A549 (cell line): Measurements from ENCODE around the gene TPBG. TPM values are rescaled to one million over a fixed set of nuclear protein-coding genes. Genes with fewer than 3 reads are reported as not detected.

Experiments
- ATAC-seq, 2 experiments: fragments of 200-7000 bp in 1 of 2; fragments of >200 bp in 1 of 2; cut with Nextera tagmentation in 1 of 2; cut with Tn5 transposase in 1 of 2; 3 replicates each; pipeline versions ENCODE4 v1.8.0 to v1.9.1; 2018 to 2020; ENCODE audit warnings: mild to moderate bottlenecking in 1 of 2, moderate library complexity in 1 of 2
- CTCF ChIA-PET: fragments of 300-600 bp; sonication (Branson Sonifier 250); formaldehyde crosslinking; extraction: SDS; loops from one replicate; lab custom pipeline; 2021; ENCODE audit warnings: antibody characterized with exemption, inconsistent platforms; lab: Yijun Ruan, JAX
- POLR2A ChIA-PET: fragments of 350-600 bp; formaldehyde crosslinking; extraction: SDS; loops from one replicate; lab custom pipeline; 2021; ENCODE audit warnings: antibody characterized with exemption, inconsistent platforms; lab: Yijun Ruan, JAX
- DNase-seq, 2 experiments: peaks; one replicate each; pipeline versions ENCODE4 v3.0.0 to v3.0.0-alpha.2; 2011 to 2016; ENCODE audit warnings: low read depth in 1 of 2, low spot score in 1 of 2
- FAIRE-seq: peaks from 2 replicates; lab custom pipeline; 2011; peaks lifted over from hg19 to GRCh38; lab: Jason Lieb, UNC
- H3K27ac ChIP-seq, 2 experiments: fragments of >200 bp; sonication (Bioruptor Twin); formaldehyde crosslinking; 3 replicates each; pipeline ENCODE4 v1.5.1; 2016 to 2017
- H3K4me1 ChIP-seq: fragments of >200 bp; sonication (Bioruptor Twin); formaldehyde crosslinking; 3 replicates; pipeline ENCODE4 v1.6.1; 2016
- H3K4me2 ChIP-seq: fragments of >200 bp; sonication (Bioruptor Twin); formaldehyde crosslinking; 3 replicates; pipeline ENCODE4 v1.6.1; 2016
- H3K4me3 ChIP-seq: fragments of >200 bp; sonication (Bioruptor Twin); formaldehyde crosslinking; 3 replicates; pipeline ENCODE4 v1.5.1; 2016
- H3K9me3 ChIP-seq: fragments of >200 bp; sonication (Bioruptor Twin); formaldehyde crosslinking; 3 replicates; pipeline ENCODE4 v1.6.1; 2016
- BHLHE40 ChIP-seq: IDR thresholded peaks from 2 replicates; pipeline ENCODE4 v1.6.1; 2012; ENCODE audit warnings: low read depth, low read length, inconsistent platforms
- CBX2 ChIP-seq: fragments of 200-600 bp; sonication (generic); IDR thresholded peaks from 2 replicates; pipeline ENCODE4 v1.6.1; 2016; ENCODE audit warnings: low read depth, mild to moderate bottlenecking, borderline replicate concordance
- CBX8 ChIP-seq: fragments of 200-600 bp; sonication (generic); IDR thresholded peaks from 2 replicates; pipeline ENCODE4 v1.6.1; 2016
- CEBPB ChIP-seq, 2 experiments: fragments of >200 bp in 1 of 2; sonication (Bioruptor Twin) in 1 of 2; formaldehyde crosslinking in 1 of 2; IDR thresholded peaks; 2 replicates each; pipeline ENCODE4 v1.6.1; 2012 to 2016
- CHD2 ChIP-seq: fragments of 150-350 bp; IDR thresholded peaks from 2 replicates; pipeline ENCODE4 v1.6.1; 2014; ENCODE audit warnings: low read length; ENCODE audit not compliant: partially characterized antibody
- EHF ChIP-seq: fragments of 250-450 bp; sonication (Bioruptor Pico); IDR thresholded peaks from 2 replicates; pipeline ENCODE4 v1.5.0; 2020; ENCODE audit warnings: mild to moderate bottlenecking
- ESRRA ChIP-seq: fragments of 150-350 bp; IDR thresholded peaks from 2 replicates; pipeline ENCODE4 v1.6.1; 2014; ENCODE audit warnings: mild to moderate bottlenecking, low read length, borderline replicate concordance
- FOXS1 ChIP-seq: fragments of 250-450 bp; sonication (Bioruptor Pico); IDR thresholded peaks from 2 replicates; pipeline ENCODE4 v1.5.0; 2020; ENCODE audit warnings: mild to moderate bottlenecking, moderate library complexity
- HEYL ChIP-seq: fragments of 250-450 bp; sonication (Bioruptor Pico); IDR thresholded peaks from 2 replicates; pipeline ENCODE4 v1.8.0; 2021; ENCODE audit warnings: mild to moderate bottlenecking, moderate library complexity
- HOXA7 ChIP-seq: fragments of 250-450 bp; sonication (Bioruptor Pico); IDR thresholded peaks from 2 replicates; pipeline ENCODE4 v1.5.0; 2020; ENCODE audit warnings: mild to moderate bottlenecking, moderate library complexity
- HOXB13 ChIP-seq: fragments of 250-450 bp; sonication (Bioruptor Pico); IDR thresholded peaks from 2 replicates; pipeline ENCODE4 v1.5.0; 2020; ENCODE audit warnings: low read depth, mild to moderate bottlenecking, moderate library complexity
- HOXB5 ChIP-seq: fragments of 250-450 bp; sonication (Bioruptor Pico); IDR thresholded peaks from 2 replicates; pipeline ENCODE4 v1.5.0; 2020; ENCODE audit warnings: mild to moderate bottlenecking, moderate library complexity
- JUNB ChIP-seq: fragments of >200 bp; sonication (Bioruptor Twin); formaldehyde crosslinking; IDR thresholded peaks from 2 replicates; pipeline ENCODE4 v1.6.1; 2016
- KDM5A ChIP-seq: fragments of 200-600 bp; sonication (generic); IDR thresholded peaks from 2 replicates; pipeline ENCODE4 v1.6.1; 2016; ENCODE audit warnings: antibody characterized with exemption, mild to moderate bottlenecking
- MAFK ChIP-seq: fragments of 450-650 bp; IDR thresholded peaks from 2 replicates; pipeline ENCODE4 v1.6.1; 2014; ENCODE audit not compliant: partially characterized antibody
- MAZ ChIP-seq: fragments of 150-350 bp; IDR thresholded peaks from 2 replicates; pipeline ENCODE4 v1.6.1; 2014; ENCODE audit warnings: antibody characterized with exemption, low read depth, low read length, borderline replicate concordance
- MYC ChIP-seq: IDR thresholded peaks from 2 replicates; pipeline ENCODE4 v1.6.1; 2012; ENCODE audit warnings: mild to moderate bottlenecking, inconsistent platforms, low read length, improper control_type of control experiment, borderline replicate concordance
- NFE2L2 ChIP-seq: fragments of 150-350 bp; conservative IDR thresholded peaks from 2 replicates; pipeline ENCODE4 v1.6.1; 2014; ENCODE audit warnings: low read length
- NPAS2 ChIP-seq: fragments of 250-450 bp; sonication (Bioruptor Pico); IDR thresholded peaks from 2 replicates; pipeline ENCODE4 v1.8.0; 2022; ENCODE audit warnings: mild to moderate bottlenecking, moderate library complexity, borderline replicate concordance
- NR3C1 ChIP-seq: fragments of >200 bp; sonication (Bioruptor Twin); formaldehyde crosslinking; IDR thresholded peaks from 3 replicates; pipeline ENCODE4 v1.6.1; 2017
- PHF8 ChIP-seq: fragments of 200-600 bp; sonication (generic); IDR thresholded peaks from 2 replicates; pipeline ENCODE4 v1.6.1; 2016; ENCODE audit warnings: low read depth, mild to moderate bottlenecking, antibody characterized with exemption, moderate library complexity, borderline replicate concordance
- POLR2A ChIP-seq: IDR thresholded peaks from 2 replicates; pipeline ENCODE4 v1.6.1; 2012; ENCODE audit warnings: mild to moderate bottlenecking, low read length
- RFX5 ChIP-seq: fragments of 450-650 bp; IDR thresholded peaks from 2 replicates; pipeline ENCODE4 v1.7.1; 2014; ENCODE audit warnings: antibody characterized with exemption, mild to moderate bottlenecking, moderate library complexity
- SMC3 ChIP-seq: fragments of >200 bp; sonication (Bioruptor Twin); formaldehyde crosslinking; IDR thresholded peaks from 3 replicates; pipeline ENCODE4 v1.6.1; 2018; ENCODE audit warnings: inconsistent platforms
- SREBF2 ChIP-seq: fragments of 450-650 bp; IDR thresholded peaks from 2 replicates; pipeline ENCODE4 v1.6.1; 2014; ENCODE audit warnings: mild to moderate bottlenecking, moderate library complexity
- TFCP2L1 ChIP-seq: fragments of 250-450 bp; sonication (Bioruptor Pico); IDR thresholded peaks from 2 replicates; pipeline ENCODE4 v1.5.0; 2021; ENCODE audit warnings: mild to moderate bottlenecking
- TP53 ChIP-seq: fragments of 250-450 bp; sonication (Bioruptor Pico); IDR thresholded peaks from 2 replicates; pipeline ENCODE4 v1.5.0; 2021; ENCODE audit warnings: mild to moderate bottlenecking, moderate library complexity
- ZC3H11A ChIP-seq: fragments of 450-650 bp; IDR thresholded peaks from 2 replicates; pipeline ENCODE4 v1.6.1; 2014; ENCODE audit warnings: antibody characterized with exemption, mild to moderate bottlenecking
- ZFP36 ChIP-seq: fragments of 450-650 bp; IDR thresholded peaks from 2 replicates; pipeline ENCODE4 v1.6.1; 2014; ENCODE audit warnings: borderline replicate concordance; ENCODE audit not compliant: partially characterized antibody
- ZNF302 ChIP-seq: fragments of 250-450 bp; sonication (Bioruptor Pico); IDR thresholded peaks from 2 replicates; pipeline ENCODE4 v1.9.0; 2021; ENCODE audit warnings: inconsistent platforms, mild to moderate bottlenecking, moderate library complexity
- ZSCAN20 ChIP-seq: fragments of 250-450 bp; sonication (Bioruptor Pico); IDR thresholded peaks from 2 replicates; pipeline ENCODE4 v1.8.0; 2022; ENCODE audit warnings: mild to moderate bottlenecking, moderate library complexity
- WGBS: methylation state at CpG from one replicate; pipeline ENCODE4 v1.1.6; 2017; ENCODE audit errors: missing lambda C conversion rate; 5-methylcytosine and 5-hydroxymethylcytosine counted together
- polyA plus RNA-seq, 4 experiments: library from polyadenylated mRNA; depleted of rRNA in 3 of 4; stranded (reverse); fragments of >200 nt; fragmentation: RNase III in 1 of 4; extraction: RNeasy Plus Mini Kit Qiagen cat#74134 plus additional on column Dnase treatment in 1 of 4; gene quantifications; 2 replicates in 3 of 4; 3 replicates in 1 of 4; pipeline ENCODE4 v1.2.3, GENCODE V29; 2011 to 2017
- TF ChIP-seq, protein P1 (sequence below): IDR thresholded peaks from 2 replicates; pipeline ENCODE4 v1.6.1; 2012; ENCODE audit warnings: low read depth, borderline replicate concordance
- TF ChIP-seq, protein P2 (sequence below): fragments of >200 bp; sonication (Bioruptor Twin); formaldehyde crosslinking; IDR thresholded peaks from 3 replicates; pipeline ENCODE4 v1.5.1; 2016
- TF ChIP-seq, protein P3 (sequence below): fragments of 200-600 bp; sonication (generic); IDR thresholded peaks from 2 replicates; pipeline ENCODE4 v1.6.1; 2016; ENCODE audit warnings: antibody characterized with exemption, mild to moderate bottlenecking, moderate library complexity
- TF ChIP-seq, protein P4 (sequence below): fragments of 450-650 bp; IDR thresholded peaks from 2 replicates; pipeline ENCODE4 v1.6.1; 2014; ENCODE audit warnings: antibody characterized with exemption
- TF ChIP-seq, protein P5 (sequence below): IDR thresholded peaks from 2 replicates; pipeline ENCODE4 v1.6.1; 2012
- TF ChIP-seq, protein P6 (sequence below): fragments of >200 bp; sonication (Bioruptor Twin); formaldehyde crosslinking; IDR thresholded peaks from 2 replicates; pipeline ENCODE4 v1.6.1; 2016

TPBG gene
- polyA plus RNA-seq, 2 of the 4 experiments (the other 2 are of a cell fraction): 33.2 to 47.1 TPM

DNA sequence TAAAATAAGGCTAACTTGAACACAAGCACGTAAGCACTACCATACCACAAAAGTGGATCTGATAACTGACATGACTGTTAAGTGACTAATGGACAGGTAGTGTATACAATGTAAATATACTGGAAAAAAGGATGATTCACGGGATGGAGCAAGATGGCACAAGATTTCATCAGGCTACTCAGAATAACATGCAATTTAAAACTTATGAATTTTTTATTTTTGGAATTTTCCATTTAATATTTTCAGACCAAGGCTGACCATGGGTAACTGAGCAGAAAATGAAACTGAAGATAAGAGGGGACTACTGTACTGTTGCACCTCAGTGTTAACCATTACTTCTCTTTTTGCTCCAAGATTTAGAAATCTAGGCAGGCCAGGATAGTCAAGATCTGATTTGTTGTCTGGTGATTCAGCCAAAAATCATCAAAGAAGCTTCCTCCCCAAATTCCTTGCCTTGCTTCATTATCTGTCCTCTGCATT, 45.4 kb downstream of the TPBG start:
- FAIRE-seq (no peak), DNase-seq (peak; percentile 35 to 65), ATAC-seq (peak; percentile 89 to 90)
- CTCF ChIA-PET: no interaction called here
- 0% methylated on average over 2 of the region's 2 CpGs for WGBS
- Histone ChIP-seq H3K27ac (peak overlapping the region; percentile 81 to 93), H3K4me2 (peak overlapping the region; percentile 61), H3K4me1 (peaks cover 31% of the 10 kb centered on the region), H3K4me3 (no peak overlapping the region), H3K9me3 (no peaks in the 10 kb centered on the region)
- POLR2A ChIA-PET: interaction anchor here (1.1 kb wide), 1 partner anchor 12 kb away, joined by 4 read pairs; no protein-coding TSS in a partner anchor
- TF ChIP-seq HOXA7 (no peak), MAFK (no peak), POLR2A (no peak), RFX5 (no peak), HEYL (CRISPR knock-in tag) (no peak), EHF (CRISPR knock-in tag) (no peak), CBX2 (no peak), NPAS2 (CRISPR knock-in tag) (no peak), ZFP36 (no peak), ZC3H11A (no peak), MAZ (no peak), HOXB13 (no peak), SREBF2 (no peak), TP53 (no peak), CHD2 (no peak), MYC (no peak), ZNF302 (no peak), KDM5A (no peak), ZSCAN20 (CRISPR knock-in tag) (no peak), BHLHE40 (no peak), CBX8 (no peak), HOXB5 (CRISPR knock-in tag) (no peak), NR3C1 (no peak), JUNB (peak; percentile 94), NFE2L2 (no peak), PHF8 (no peak), ESRRA (no peak), TFCP2L1 (CRISPR knock-in tag) (no peak), CEBPB (IDR thresholded peaks at IDR 0.05) (peak; percentile 86 to 91), FOXS1 (CRISPR knock-in tag) (no peak), SMC3 (no peak)
- TF ChIP-seq, protein P1, sequence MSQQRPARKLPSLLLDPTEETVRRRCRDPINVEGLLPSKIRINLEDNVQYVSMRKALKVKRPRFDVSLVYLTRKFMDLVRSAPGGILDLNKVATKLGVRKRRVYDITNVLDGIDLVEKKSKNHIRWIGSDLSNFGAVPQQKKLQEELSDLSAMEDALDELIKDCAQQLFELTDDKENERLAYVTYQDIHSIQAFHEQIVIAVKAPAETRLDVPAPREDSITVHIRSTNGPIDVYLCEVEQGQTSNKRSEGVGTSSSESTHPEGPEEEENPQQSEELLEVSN: no peak
- TF ChIP-seq, protein P2, sequence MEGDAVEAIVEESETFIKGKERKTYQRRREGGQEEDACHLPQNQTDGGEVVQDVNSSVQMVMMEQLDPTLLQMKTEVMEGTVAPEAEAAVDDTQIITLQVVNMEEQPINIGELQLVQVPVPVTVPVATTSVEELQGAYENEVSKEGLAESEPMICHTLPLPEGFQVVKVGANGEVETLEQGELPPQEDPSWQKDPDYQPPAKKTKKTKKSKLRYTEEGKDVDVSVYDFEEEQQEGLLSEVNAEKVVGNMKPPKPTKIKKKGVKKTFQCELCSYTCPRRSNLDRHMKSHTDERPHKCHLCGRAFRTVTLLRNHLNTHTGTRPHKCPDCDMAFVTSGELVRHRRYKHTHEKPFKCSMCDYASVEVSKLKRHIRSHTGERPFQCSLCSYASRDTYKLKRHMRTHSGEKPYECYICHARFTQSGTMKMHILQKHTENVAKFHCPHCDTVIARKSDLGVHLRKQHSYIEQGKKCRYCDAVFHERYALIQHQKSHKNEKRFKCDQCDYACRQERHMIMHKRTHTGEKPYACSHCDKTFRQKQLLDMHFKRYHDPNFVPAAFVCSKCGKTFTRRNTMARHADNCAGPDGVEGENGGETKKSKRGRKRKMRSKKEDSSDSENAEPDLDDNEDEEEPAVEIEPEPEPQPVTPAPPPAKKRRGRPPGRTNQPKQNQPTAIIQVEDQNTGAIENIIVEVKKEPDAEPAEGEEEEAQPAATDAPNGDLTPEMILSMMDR: no peak
- TF ChIP-seq, protein P3, sequence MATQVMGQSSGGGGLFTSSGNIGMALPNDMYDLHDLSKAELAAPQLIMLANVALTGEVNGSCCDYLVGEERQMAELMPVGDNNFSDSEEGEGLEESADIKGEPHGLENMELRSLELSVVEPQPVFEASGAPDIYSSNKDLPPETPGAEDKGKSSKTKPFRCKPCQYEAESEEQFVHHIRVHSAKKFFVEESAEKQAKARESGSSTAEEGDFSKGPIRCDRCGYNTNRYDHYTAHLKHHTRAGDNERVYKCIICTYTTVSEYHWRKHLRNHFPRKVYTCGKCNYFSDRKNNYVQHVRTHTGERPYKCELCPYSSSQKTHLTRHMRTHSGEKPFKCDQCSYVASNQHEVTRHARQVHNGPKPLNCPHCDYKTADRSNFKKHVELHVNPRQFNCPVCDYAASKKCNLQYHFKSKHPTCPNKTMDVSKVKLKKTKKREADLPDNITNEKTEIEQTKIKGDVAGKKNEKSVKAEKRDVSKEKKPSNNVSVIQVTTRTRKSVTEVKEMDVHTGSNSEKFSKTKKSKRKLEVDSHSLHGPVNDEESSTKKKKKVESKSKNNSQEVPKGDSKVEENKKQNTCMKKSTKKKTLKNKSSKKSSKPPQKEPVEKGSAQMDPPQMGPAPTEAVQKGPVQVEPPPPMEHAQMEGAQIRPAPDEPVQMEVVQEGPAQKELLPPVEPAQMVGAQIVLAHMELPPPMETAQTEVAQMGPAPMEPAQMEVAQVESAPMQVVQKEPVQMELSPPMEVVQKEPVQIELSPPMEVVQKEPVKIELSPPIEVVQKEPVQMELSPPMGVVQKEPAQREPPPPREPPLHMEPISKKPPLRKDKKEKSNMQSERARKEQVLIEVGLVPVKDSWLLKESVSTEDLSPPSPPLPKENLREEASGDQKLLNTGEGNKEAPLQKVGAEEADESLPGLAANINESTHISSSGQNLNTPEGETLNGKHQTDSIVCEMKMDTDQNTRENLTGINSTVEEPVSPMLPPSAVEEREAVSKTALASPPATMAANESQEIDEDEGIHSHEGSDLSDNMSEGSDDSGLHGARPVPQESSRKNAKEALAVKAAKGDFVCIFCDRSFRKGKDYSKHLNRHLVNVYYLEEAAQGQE: no peak
- TF ChIP-seq, protein P4, sequence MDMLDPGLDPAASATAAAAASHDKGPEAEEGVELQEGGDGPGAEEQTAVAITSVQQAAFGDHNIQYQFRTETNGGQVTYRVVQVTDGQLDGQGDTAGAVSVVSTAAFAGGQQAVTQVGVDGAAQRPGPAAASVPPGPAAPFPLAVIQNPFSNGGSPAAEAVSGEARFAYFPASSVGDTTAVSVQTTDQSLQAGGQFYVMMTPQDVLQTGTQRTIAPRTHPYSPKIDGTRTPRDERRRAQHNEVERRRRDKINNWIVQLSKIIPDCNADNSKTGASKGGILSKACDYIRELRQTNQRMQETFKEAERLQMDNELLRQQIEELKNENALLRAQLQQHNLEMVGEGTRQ: no peak
- TF ChIP-seq, protein P5, sequence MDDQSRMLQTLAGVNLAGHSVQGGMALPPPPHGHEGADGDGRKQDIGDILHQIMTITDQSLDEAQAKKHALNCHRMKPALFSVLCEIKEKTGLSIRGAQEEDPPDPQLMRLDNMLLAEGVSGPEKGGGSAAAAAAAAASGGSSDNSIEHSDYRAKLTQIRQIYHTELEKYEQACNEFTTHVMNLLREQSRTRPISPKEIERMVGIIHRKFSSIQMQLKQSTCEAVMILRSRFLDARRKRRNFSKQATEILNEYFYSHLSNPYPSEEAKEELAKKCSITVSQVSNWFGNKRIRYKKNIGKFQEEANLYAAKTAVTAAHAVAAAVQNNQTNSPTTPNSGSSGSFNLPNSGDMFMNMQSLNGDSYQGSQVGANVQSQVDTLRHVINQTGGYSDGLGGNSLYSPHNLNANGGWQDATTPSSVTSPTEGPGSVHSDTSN: no peak
- TF ChIP-seq, protein P6, sequence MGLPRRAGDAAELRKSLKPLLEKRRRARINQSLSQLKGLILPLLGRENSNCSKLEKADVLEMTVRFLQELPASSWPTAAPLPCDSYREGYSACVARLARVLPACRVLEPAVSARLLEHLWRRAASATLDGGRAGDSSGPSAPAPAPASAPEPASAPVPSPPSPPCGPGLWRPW: no peak
